Middle frontal gyrus (tissue), 1 donor: Measurements from ENCODE around the gene ADAMTSL5.
"Not testable (repeated sequence)": the region's sequence is repeated elsewhere in the genome, so short reads cannot be mapped to it uniquely, and the experiment has no call there.

Source experiments
- DNase-seq: peaks from one replicate; pipeline ENCODE4 v3.0.0-alpha.2; 2015; ENCODE audit warnings: low spot score; ENCODE audit errors: extremely low spot score

ADAMTSL5 gene

DNA sequence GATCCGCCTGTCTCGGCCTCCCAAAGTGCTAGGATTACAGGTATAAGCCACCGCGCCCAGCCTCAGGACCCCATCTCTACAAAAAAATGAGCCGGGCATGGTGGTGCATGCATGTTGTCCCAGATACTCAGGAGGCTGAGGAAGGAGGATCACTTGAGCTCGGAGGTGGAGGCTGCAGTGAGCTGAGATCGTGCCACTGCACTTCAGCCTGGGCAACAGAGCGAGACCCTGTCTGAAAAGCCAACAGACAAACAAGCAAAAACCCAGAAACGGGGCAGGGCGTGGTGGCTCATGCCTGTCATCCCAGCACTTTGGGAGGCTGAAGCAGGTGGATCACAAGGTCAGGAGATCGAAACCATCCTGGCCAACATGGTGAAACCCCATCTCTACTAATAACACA lies 18.0 kb upstream of the ADAMTSL5 start:
- not testable (repeated sequence) for DNase-seq

DNA sequence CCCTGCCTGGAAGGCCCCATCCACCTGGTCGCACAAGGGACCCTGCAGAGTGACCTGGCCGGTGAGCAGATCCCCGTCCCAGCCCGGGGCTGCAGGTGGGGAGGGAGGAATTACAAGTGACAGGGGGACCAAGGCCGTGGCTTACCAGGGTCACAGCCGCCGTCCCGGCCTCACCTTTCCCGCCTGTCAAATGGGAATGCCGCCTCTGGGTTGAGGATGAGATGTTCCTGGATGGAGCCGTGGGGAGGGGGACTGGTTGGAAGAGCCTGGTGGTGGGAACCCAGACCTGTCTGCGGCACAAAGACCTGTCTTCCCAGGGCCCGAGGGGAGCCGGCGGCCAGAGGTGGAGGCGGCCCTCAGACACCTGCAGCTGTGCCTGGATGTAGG lies 16.6 kb upstream of the ADAMTSL5 start:
- no peak for DNase-seq

DNA sequence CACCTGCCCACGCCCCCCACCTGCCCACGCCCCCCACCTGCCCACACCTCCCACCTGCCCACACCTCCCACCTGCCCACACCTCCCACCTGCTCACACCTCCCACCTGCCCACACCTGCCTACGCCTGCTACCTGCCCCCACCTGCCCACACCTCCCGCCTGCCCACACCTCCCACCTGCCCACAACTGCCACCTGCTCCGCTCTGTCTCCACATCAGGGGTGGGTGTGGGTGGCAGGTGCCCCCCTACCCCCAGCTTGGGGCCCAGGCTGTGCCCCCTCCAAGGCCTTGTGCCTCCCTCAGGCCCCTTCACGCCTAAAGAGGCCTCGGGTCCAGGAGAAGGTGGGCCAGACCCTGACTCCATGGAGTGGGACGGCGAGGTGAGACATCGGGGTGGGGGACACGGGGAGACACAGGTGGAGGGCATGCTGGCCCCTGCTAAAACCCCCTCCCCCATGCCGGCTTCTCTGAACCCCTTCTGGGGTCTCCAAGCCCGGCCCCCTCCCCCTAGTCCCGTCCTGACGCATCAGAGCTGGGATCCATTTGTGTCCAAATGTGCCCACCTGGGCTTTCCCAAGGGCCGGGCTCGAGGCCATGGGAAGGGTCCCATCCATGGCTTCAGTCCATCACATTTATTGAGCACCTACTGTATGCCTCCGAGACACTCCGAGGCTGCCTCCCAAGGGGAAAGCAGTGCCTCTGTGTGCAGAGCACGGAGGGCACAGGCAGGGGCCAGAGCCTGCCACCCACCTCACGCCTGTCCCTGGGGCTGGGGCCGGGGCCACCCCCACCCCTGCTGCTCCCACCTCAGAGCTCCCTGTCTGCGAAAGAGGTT lies 16.0 kb upstream of the ADAMTSL5 start:
- no peak for DNase-seq

DNA sequence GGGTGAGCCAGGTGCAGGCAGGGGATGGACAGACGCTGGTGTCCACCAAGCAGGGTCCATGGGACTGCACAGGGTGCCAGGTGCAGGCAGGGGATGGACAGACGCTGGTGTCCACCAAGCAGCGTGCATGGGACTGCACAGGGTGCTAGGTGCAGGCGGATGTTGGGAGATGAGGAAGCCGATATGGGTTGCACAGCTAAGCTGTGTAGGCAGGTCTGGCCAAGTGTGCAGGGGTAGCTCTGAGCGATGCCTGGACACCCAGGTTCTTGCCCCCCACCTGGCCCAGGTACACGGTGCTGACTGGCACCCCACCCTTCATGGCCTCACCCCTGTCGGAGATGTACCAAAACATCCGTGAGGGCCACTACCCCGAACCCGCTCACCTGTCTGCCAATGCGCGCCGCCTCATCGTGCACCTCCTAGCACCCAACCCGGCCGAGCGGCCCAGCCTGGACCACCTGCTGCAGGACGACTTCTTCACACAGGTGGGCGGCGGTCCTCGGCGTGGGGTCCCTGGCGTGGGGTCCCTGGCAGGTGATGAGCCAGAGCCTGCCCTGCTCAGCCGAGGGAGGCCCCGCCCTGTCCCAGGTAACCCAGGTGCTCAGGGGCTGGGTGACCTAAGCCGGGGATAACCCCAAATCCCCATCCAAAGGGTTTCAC lies 15.0 kb upstream of the ADAMTSL5 start:
- no peak for DNase-seq

GRCh38 chr19:1526979-1527649 lies 14.3 kb upstream of the ADAMTSL5 start:
- DNase-seq, result no peak

DNA sequence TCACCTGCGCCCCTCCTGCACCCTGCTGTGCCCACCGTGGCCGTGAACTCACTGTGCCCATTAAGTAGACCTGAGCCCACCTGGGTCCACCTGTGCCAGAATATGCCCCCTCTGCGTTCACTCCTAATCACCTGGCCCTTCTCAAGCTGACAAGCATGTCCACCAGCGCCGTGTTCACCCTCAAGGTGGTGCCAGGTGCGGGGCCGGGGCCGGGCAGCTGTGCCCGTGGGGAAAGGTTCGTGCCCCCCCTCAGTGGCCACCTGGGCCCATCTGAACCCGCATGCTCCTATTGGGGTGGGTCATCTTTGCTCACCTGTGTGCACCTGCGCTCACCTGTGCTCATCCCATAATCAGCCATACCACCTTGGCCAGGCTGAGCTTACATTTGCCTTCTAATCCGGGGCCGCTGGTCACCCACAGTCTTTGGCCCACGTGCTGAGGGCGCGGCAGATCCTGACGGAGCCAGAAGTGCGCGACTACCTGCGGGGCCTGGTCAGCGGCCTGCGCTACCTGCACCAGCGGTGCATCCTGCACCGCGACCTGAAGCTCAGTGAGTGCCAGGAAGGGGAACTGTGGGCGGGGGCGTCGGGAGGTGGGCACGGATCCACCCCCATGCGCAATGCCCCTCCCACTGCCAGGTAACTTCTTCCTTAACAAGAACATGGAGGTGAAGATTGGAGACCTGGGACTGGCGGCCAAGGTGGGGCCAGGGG lies 13.4 kb upstream of the ADAMTSL5 start:
- DNase-seq, result no peak

- DNase-seq, result no peak
Observed at GRCh38 chr19:1525343-1525742, 12.5 kb upstream of the ADAMTSL5 start.

DNA sequence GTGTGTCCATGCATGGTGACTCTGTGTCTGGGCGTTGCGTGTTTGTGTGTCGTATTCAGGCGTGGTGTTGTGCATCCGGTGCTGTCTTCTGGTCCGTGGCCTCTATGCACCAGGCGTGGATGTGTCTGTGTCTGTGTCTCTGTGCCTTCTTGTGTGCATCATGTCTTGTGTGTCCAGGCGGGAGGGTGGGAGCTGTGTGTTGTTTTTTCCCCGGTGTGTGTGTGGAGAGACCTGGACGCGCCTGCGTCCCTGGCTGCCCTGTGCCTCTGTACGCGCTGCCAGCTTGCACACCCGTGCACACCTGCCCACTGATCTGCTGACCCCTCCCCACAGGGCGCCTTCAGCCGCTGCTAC lies 12.1 kb upstream of the ADAMTSL5 start:
- DNase-seq, result no peak

DNA sequence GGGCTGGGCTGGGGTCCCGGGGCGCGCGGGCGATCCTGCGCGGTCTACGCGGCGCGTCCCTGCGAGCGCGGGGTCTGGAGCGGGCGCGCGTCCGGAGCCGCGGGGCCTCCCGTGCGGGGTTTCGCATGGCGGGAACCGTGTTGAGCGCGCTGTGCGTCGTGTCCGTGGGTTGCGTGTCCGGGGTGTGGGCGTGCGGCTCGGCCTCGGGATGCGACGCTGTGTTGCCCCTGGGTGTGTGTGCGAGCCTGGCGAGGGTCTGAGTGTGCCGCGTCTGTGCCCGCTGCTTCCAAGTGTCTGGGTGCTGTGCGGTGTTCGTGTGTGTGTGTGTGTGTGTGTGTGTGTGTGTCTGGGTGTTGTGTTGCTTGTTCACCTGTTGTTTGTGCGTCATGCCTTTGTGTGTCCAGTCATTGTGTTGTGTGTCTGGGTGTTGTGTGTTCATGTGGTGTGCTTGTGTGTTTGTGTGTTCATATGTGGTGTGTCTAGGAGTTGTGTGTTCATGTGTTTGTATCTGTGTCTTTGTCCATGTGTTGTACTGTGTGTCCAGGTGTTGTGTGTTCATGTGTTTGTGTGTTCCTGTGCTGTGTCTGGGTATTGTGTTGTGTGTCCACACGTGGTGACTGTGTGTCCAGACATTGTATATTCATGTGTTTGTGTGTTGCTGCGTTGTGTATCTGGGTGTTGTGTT lies 11.6 kb upstream of the ADAMTSL5 start:
- DNase-seq, result no peak

DNA sequence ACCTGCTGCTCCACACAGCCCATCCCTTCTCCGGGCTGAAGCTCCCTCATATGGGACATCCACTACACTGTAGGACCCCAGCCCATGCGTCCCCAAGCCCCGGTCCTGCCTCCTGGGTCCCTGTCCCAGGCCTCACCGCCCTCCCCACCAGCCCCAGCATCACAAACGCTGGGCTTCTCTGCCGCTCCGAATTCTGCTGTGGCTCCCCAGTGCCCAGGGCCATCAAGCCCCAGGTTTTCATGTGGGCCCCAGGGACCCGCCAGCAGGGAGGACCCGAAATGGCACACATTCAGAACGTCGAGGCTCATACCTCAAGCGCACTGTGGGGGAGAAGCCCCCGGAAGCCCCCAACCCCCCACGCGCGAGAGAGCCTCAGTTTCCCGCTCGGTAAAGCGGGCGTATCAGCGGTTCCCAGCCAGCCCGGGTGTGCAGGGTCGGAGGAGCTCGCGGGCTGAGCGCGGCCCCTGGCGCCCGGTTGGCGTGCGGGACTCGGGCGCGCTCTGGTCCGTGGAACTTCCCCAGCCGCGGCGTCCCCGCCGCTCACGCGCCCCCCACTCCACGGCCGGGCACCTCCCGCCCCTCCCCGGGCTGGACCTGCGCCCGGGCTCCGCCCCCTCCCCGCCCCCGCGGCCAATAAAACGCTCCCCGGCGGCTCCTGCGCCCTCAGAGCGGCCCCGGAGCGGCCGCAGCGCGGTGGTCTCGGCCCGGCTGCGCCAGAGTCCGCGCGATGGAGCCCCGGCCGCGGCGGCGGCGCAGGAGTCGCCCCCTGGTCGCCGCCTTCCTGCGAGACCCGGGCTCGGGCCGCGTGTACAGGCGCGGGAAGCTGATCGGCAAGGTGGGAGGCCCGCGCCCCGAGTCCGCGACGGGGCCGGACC lies 10.8 kb upstream of the ADAMTSL5 start, which contains the start of gene PLK5:
Gene PLK5 (plus strand): TSS at position 666 of the 875 bp plus-strand sequence. CDS start 2,920 bp downstream, outside the sequence.
- no peak for DNase-seq

- DNase-seq, result no peak
Observed at GRCh38 chr19:1522838-1523237, 10.0 kb upstream of the ADAMTSL5 start.

GRCh38 chr19:1522061-1522460 lies 9.2 kb upstream of the ADAMTSL5 start:
- no peak for DNase-seq

DNA sequence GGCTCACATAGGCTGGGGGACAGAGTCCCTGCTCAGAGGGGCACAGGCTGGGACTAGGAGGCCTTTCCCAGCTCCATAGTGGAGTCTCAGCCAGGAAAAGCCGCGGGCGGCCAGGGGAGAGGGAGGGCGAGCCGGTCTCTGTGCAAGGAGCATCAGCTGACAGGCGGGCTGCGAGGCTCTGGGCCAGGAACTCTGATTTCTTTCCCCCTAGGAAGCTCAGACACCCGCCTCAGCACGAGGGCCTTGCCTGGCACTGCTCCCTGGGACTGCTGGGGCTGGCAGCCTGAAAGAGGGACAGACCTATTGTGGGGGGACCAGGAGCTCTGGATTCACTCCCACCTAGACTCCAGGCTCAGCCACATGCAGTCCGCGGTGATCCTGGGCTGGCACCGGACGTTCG lies 8.8 kb upstream of the ADAMTSL5 start:
- DNase-seq, result peak; percentile 13

GRCh38 chr19:1520203-1520780 lies 7.5 kb upstream of the ADAMTSL5 start:
- DNase-seq, result no peak

GRCh38 chr19:1519802-1520201 lies 7.0 kb upstream of the ADAMTSL5 start:
- not testable (repeated sequence) for DNase-seq

GRCh38 chr19:1518471-1518870 lies 5.7 kb upstream of the ADAMTSL5 start:
- no peak for DNase-seq

GRCh38 chr19:1516395-1516753 lies 3.6 kb upstream of the ADAMTSL5 start:
- no peak for DNase-seq

GRCh38 chr19:1514986-1515721 lies 2.3 kb upstream of the ADAMTSL5 start:
- no peak for DNase-seq

DNA sequence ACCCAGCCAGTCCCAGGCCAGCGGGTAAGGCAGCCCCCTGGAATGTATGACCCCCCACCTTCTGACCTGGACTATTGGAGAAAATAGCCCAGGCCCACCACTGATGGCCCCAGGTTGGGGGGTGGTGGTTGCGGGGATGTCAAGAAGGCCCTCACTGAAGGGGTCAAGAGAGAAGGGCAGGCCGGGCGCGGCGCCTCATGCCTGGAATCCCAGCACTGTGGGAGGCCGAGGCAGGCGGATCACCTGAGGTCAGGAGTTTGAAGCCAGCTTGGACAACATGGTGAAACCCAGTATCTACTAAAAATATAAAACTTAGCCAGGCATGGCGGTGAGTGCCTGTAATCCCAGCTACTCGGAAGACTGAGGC lies 1.5 kb upstream of the ADAMTSL5 start:
- no peak for DNase-seq
